Right lobe of liver (tissue), 6 donors: ENCODE results near the gene SOX30. TPM values are rescaled to one million over a fixed set of nuclear protein-coding genes. Genes with fewer than 3 reads are reported as not detected.

ENCODE experiments used
- ATAC-seq, 4 donors: fragments of 200-7000 bp; cut with Tn5 transposase; one replicate each; pipeline ENCODE4 v1.9.1; 2020; ENCODE audit warnings: mild to moderate bottlenecking in 4 of 4, moderate library complexity in 4 of 4
- DNase-seq, 3 donors: peaks; one replicate each; pipeline ENCODE4 v3.0.0-alpha.2; 2020
- H3K27ac ChIP-seq, 3 donors: fragments of 200-600 bp; one replicate each; pipeline ENCODE4 v1.8.0; 2022
- H3K27me3 ChIP-seq, 2 donors: fragments of 200-600 bp; one replicate each; pipeline ENCODE4 v1.8.0; 2022
- H3K36me3 ChIP-seq, 4 donors: fragments of 200-600 bp; sonication (generic) in 1 of 4; one replicate each; pipeline versions ENCODE4 v1.5.1 to v1.8.0; 2017 to 2022; ENCODE audit warnings: control low read depth in 1 of 4
- H3K4me1 ChIP-seq, 4 donors: fragments of 200-600 bp; sonication (generic) in 1 of 4; one replicate each; pipeline versions ENCODE4 v1.5.1 to v1.8.0; 2017 to 2022; ENCODE audit warnings: control low read depth in 1 of 4
- H3K4me3 ChIP-seq, 3 donors: fragments of 200-600 bp; one replicate each; pipeline ENCODE4 v1.8.0; 2022
- H3K9me3 ChIP-seq, 4 donors: fragments of 200-600 bp; sonication (generic) in 1 of 4; one replicate each; pipeline versions ENCODE4 v1.5.1 to v1.8.0; 2017 to 2022; ENCODE audit warnings: control low read depth in 1 of 4
- POLR2A ChIP-seq: fragments of 450-650 bp; IDR thresholded peaks from one replicate; pipeline ENCODE4 v1.6.1; 2017; ENCODE audit warnings: antibody characterized with exemption, mild to moderate bottlenecking
- WGBS: methylation state at CpG from one replicate; pipeline ENCODE4 v1.1.6; 2018; ENCODE audit warnings: low coverage, low lambda C conversion rate; ENCODE audit not compliant: insufficient coverage; ENCODE audit errors: missing lambda C conversion rate; 5-methylcytosine and 5-hydroxymethylcytosine counted together
- intact Hi-C, 2 donors: fragments of 100-400 bp; cut with DNase I; formaldehyde crosslinking; loops; one replicate each; pipeline versions ENCODE4 v1.11.2 to v1.14.1; 2022
- total RNA-seq, 6 experiments: library from RNA; depleted of rRNA in 2 of 6; stranded (reverse); fragments of >200 nt in 2 of 6; fragmentation: NEBNext Ultra II Directional in 3 of 6; extraction: Animal tissue kit (Norgen Biotek cat#: 25700) in 3 of 6; gene quantifications; one replicate each; pipeline versions ENCODE4 v1.1.0 to v1.2.4, GENCODE V29; 2016 to 2023
- TF ChIP-seq, protein P1 (sequence below), 4 donors: fragments of 200-600 bp in 3 of 4; fragments of 450-650 bp in 1 of 4; IDR thresholded peaks; one replicate each; pipeline versions ENCODE4 v1.5.1 to v1.8.0; 2016 to 2022; ENCODE audit warnings: antibody characterized with exemption in 4 of 4, mild to moderate bottlenecking in 2 of 4
- donor health status: DM: no; HTN: yes; CAD: no.
- donor health status: DM: no; HTN: no; CAD: no.
- donor health status: DM: no; HTN: no; CAD: no.
- donor health status: DM: no; HTN: yes; CAD: no.
- donor health status: DM: no; HTN: yes; CAD: no.

Gene SOX30
- total RNA-seq, 6 experiments from 2014 or later, result 0.07 to 0.12 TPM; not detected in 4

DNA sequence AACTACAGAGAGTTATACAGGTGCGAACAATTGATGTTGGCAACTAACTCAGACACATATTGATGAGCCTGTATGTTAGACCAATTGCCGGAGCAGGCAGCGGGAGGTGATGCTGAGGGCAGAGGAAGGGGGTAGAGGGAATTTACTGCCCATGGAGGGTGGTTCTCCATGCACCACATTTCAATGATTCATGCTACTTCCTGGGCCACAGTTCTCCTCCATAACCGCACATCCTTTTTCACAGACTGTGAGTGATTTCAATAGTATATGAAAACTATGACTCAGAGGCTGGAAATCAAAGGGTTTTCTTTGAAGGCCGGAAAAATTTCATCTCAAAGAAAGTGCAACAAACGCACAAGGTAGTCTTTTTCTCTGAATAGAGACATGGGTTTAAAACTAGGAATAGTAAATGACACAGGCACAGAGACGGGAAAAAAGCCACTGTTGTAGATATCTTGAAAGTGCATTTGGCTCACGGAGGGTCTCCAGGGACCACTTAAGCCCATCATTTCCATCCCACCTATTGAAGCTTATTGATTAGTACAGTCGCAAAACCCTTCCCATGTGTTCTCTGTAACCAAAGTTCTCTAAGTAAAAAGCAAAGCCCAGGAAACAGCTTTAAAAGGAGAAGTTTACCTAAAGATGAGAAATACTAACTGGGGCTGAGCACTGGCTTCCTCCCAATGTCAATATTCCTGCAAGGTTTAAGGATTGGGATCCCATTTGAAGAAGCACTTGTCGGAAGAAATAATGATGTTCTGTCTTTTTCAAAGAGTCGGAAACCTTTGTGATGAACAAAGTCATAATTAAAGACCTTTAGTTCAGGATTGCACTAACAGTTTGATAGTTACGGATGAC lies 48.7 kb downstream of the SOX30 start:
- ATAC-seq, result peak in 1 of 4 donors; percentile 48
- H3K27ac ChIP-seq, result no peak overlapping the region

GRCh38 chr5:157602505-157602904 lies 49.7 kb downstream of the SOX30 start:
- intact Hi-C loops, result no loop called here
- no peak for TF ChIP-seq POLR2A
- TF ChIP-seq, protein P1, sequence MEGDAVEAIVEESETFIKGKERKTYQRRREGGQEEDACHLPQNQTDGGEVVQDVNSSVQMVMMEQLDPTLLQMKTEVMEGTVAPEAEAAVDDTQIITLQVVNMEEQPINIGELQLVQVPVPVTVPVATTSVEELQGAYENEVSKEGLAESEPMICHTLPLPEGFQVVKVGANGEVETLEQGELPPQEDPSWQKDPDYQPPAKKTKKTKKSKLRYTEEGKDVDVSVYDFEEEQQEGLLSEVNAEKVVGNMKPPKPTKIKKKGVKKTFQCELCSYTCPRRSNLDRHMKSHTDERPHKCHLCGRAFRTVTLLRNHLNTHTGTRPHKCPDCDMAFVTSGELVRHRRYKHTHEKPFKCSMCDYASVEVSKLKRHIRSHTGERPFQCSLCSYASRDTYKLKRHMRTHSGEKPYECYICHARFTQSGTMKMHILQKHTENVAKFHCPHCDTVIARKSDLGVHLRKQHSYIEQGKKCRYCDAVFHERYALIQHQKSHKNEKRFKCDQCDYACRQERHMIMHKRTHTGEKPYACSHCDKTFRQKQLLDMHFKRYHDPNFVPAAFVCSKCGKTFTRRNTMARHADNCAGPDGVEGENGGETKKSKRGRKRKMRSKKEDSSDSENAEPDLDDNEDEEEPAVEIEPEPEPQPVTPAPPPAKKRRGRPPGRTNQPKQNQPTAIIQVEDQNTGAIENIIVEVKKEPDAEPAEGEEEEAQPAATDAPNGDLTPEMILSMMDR (IDR thresholded peaks at IDR 0.05), result no peak
- no peaks in the 10 kb centered on the region for H3K9me3 ChIP-seq
- DNase-seq (no peak), ATAC-seq (no peak)
- no peak overlapping the region for H3K27ac ChIP-seq
- H3K36me3 ChIP-seq, result no peaks in the 10 kb centered on the region
- WGBS, result 61% methylated on average over 3 of the region's 4 CpGs
- H3K27me3 ChIP-seq, result no peaks in the 10 kb centered on the region
- no peaks in the 10 kb centered on the region for H3K4me1 ChIP-seq
- no peak overlapping the region for H3K4me3 ChIP-seq

More for the DNA sequence above, 48.7 kb downstream of the SOX30 start:
- TF ChIP-seq, protein P1 (IDR thresholded peaks at IDR 0.05), result no peak
- TF ChIP-seq POLR2A, result no peak
- Histone ChIP-seq H3K9me3 (no peaks in the 10 kb centered on the region), H3K27me3 (no peaks in the 10 kb centered on the region), H3K4me1 (no peaks in the 10 kb centered on the region), H3K4me3 (no peak overlapping the region), H3K36me3 (no peaks in the 10 kb centered on the region)
- DNase-seq, result no peak
- WGBS, result 71% methylated on average over 12 of the region's 12 CpGs
- intact Hi-C loops, result no loop called here

DNA sequence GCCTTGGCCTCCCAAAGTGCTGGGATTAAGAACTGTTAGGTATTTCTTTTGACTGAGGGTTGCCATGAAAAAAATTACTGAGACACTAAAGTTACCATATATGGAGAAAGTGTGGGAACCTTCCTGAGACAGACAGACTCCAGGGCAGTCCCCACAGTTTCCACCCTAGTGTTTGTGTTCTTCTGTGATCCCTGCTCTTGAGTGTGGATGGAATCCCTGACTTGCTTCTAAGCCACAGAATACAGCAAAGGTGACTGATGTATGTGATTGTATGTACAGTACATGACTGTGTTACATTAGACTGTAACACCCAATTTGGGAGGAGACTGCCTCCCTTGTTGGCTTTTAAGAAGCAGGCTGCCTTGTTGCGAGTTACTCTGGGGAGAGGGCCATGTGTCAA lies 52.0 kb downstream of the SOX30 start:
- DNase-seq (no peak), ATAC-seq (no peak)
- H3K9me3 ChIP-seq, result no peaks in the 10 kb centered on the region
- no peaks in the 10 kb centered on the region for H3K27me3 ChIP-seq
- no peaks in the 10 kb centered on the region for H3K36me3 ChIP-seq
- no peak overlapping the region for H3K27ac ChIP-seq
- no peak overlapping the region for H3K4me3 ChIP-seq
- WGBS, result no CpG with 5 or more reads among the region's 1 CpG
- intact Hi-C loops, result no loop called here
- H3K4me1 ChIP-seq, result no peaks in the 10 kb centered on the region
- TF ChIP-seq POLR2A, result no peak
- TF ChIP-seq, protein P1 (IDR thresholded peaks at IDR 0.05), result no peak

DNA sequence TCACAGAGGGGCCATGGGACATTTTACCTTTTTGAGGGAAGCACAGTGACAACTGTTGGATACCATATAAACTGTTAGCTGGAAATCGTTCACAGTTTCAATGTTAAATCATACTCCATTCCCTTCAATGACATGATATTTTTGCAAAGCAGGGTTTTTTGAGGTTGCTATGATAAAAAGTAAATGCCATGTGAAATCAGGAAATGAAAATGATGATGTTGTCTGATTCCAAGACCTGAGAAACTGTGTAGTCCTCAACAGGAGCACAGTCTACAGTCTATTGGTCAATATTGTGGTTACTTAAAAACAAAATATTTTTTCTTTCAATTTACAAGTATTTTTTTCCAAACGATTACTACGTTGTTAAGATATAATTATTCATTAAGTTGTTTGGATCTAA lies 52.7 kb downstream of the SOX30 start:
- Histone ChIP-seq H3K27ac (no peak overlapping the region), H3K36me3 (no peaks in the 10 kb centered on the region), H3K9me3 (no peaks in the 10 kb centered on the region), H3K4me1 (no peaks in the 10 kb centered on the region), H3K27me3 (no peaks in the 10 kb centered on the region), H3K4me3 (no peak overlapping the region)
- no peak for ATAC-seq
- no peak for DNase-seq
- no peak for TF ChIP-seq POLR2A
- TF ChIP-seq, protein P1 (IDR thresholded peaks at IDR 0.05), result no peak
- WGBS, result 70% methylated on average over 3 of the region's 3 CpGs
- intact Hi-C loops, result no loop called here
